GM12878 (cell line): ENCODE measurements around the gene AVL9. TPM values are rescaled to one million over a fixed set of nuclear protein-coding genes. Genes with fewer than 3 reads are reported as not detected.

Experiments used
- ATAC-seq: fragments of 200-7000 bp; cut with Tn5 transposase; 3 replicates; pipeline ENCODE4 v1.9.1; 2020; ENCODE audit warnings: mild to moderate bottlenecking, moderate library complexity
- BruUV-seq: library from RNA; stranded (reverse); fragments of 400-500 nt; replicated peaks from 2 replicates; lab custom pipeline; 2021; lab: Mats Ljungman, UMichigan
- CTCF ChIA-PET: fragments of 300-600 bp; sonication (Branson Sonifier 250); formaldehyde crosslinking; extraction: SDS; loops from one replicate; lab custom pipeline; 2021; ENCODE audit warnings: inconsistent platforms; lab: Yijun Ruan, JAX
- POLR2A ChIA-PET: fragments of 350-600 bp; formaldehyde crosslinking; extraction: SDS; loops from one replicate; lab custom pipeline; 2021; ENCODE audit warnings: inconsistent platforms; lab: Charles Lee
- RAD21 ChIA-PET: fragments of 300-600 bp; sonication (Branson Sonifier 250); formaldehyde crosslinking; loops from one replicate; lab custom pipeline; 2023; ENCODE audit warnings: antibody characterized with exemption; ENCODE audit not compliant: unreplicated experiment; lab: Charles Lee
- SMC1A ChIA-PET: fragments of 300-600 bp; sonication (Branson Sonifier 250); formaldehyde crosslinking; loops from one replicate; lab custom pipeline; 2023; ENCODE audit not compliant: unreplicated experiment, uncharacterized antibody; lab: Charles Lee
- DNase-seq: peaks from one replicate; pipeline ENCODE4 v3.0.0-alpha.2; 2011; ENCODE audit warnings: low read depth, low spot score
- FAIRE-seq: peaks from 3 replicates; lab custom pipeline; 2011; peaks lifted over from hg19 to GRCh38; lab: Jason Lieb, UNC
- H2AFZ ChIP-seq: 2 replicates; pipeline ENCODE4 v1.6.0; 2011; ENCODE audit warnings: low read depth, low read length, control low read depth; ENCODE audit not compliant: control insufficient read depth
- H3K27ac ChIP-seq: 2 replicates; pipeline ENCODE4 v1.5.1; 2011; ENCODE audit warnings: control low read depth; ENCODE audit not compliant: control insufficient read depth, insufficient read depth
- H3K27me3 ChIP-seq, 2 experiments: replicated peaks in 1 of 2; 2 replicates each; pipeline versions ENCODE4 v1.6.0 to v1.6.1; 2011; ENCODE audit warnings: low read length in 1 of 2; ENCODE audit not compliant: control insufficient read depth in 2 of 2, insufficient read depth in 2 of 2
- H3K36me3 ChIP-seq, 2 experiments: 2 replicates each; pipeline ENCODE4 v1.5.1; 2011; ENCODE audit warnings: low read length in 1 of 2; ENCODE audit not compliant: control insufficient read depth in 2 of 2, insufficient read depth in 2 of 2
- H3K4me1 ChIP-seq: 2 replicates; pipeline ENCODE4 v1.6.1; 2011; ENCODE audit warnings: mild to moderate bottlenecking, low read length, moderate library complexity, mixed read lengths; ENCODE audit not compliant: control insufficient read depth, insufficient read depth
- H3K4me2 ChIP-seq: 2 replicates; pipeline ENCODE4 v1.6.0; 2011; ENCODE audit warnings: control low read depth; ENCODE audit not compliant: control insufficient read depth, insufficient read depth
- H3K4me3 ChIP-seq: fragments of 200-600 bp; sonication (generic); 2 replicates; pipeline ENCODE4 v1.5.1; 2016
- H3K79me2 ChIP-seq: 2 replicates; pipeline ENCODE4 v1.6.0; 2011; ENCODE audit warnings: low read length; ENCODE audit not compliant: control insufficient read depth, insufficient read depth
- H3K9ac ChIP-seq: 2 replicates; pipeline ENCODE4 v1.8.0; 2011; ENCODE audit warnings: low read length, control low read depth, mixed read lengths; ENCODE audit not compliant: control insufficient read depth, insufficient read depth
- H3K9me3 ChIP-seq: replicated peaks from 3 replicates; pipeline ENCODE4 v1.5.1; 2011; ENCODE audit warnings: mild to moderate bottlenecking, low read length; ENCODE audit not compliant: control insufficient read depth, insufficient read depth
- H4K20me1 ChIP-seq: 2 replicates; pipeline ENCODE4 v1.6.0; 2011; ENCODE audit not compliant: control insufficient read depth, insufficient read depth
- BCLAF1 ChIP-seq: fragments of 450-650 bp; IDR thresholded peaks from 2 replicates; pipeline ENCODE4 v1.6.1; 2017; ENCODE audit warnings: antibody characterized with exemption, mild to moderate bottlenecking, moderate library complexity
- CREB1 ChIP-seq: IDR thresholded peaks from 2 replicates; pipeline ENCODE4 v1.6.1; 2012; ENCODE audit warnings: low read depth, mild to moderate bottlenecking, inconsistent platforms
- E2F4 ChIP-seq: IDR thresholded peaks from 2 replicates; pipeline ENCODE4 v1.6.1; 2012; ENCODE audit warnings: low read depth, low read length, improper control_type of control experiment
- FOS ChIP-seq: IDR thresholded peaks from 3 replicates; pipeline ENCODE4 v1.6.1; 2011; ENCODE audit warnings: borderline replicate concordance; ENCODE audit not compliant: insufficient read length; ENCODE audit errors: extremely low read depth
- HSF1 ChIP-seq: fragments of 150-350 bp; IDR thresholded peaks from 2 replicates; pipeline ENCODE4 v1.6.1; 2014; ENCODE audit warnings: mild to moderate bottlenecking, low read depth, low read length
- POLR2AphosphoS5 ChIP-seq: IDR thresholded peaks from 2 replicates; pipeline ENCODE4 v1.6.1; 2011; ENCODE audit warnings: mild to moderate bottlenecking, low read length, inconsistent platforms
- RB1 ChIP-seq: fragments of 450-650 bp; formaldehyde crosslinking; IDR thresholded peaks from 2 replicates; pipeline ENCODE4 v1.6.1; 2017; ENCODE audit warnings: mild to moderate bottlenecking, borderline replicate concordance
- SUZ12 ChIP-seq: fragments of 200-600 bp; sonication (generic); IDR thresholded peaks from one replicate; pipeline ENCODE4 v1.6.1; 2018; ENCODE audit warnings: antibody characterized with exemption, mild to moderate bottlenecking; ENCODE audit not compliant: unreplicated experiment
- TBL1XR1 ChIP-seq: IDR thresholded peaks from 2 replicates; pipeline ENCODE4 v1.6.1; 2012; ENCODE audit warnings: low read depth, low read length, improper control_type of control experiment
- TCF7 ChIP-seq: IDR thresholded peaks from 2 replicates; pipeline ENCODE4 v1.6.1; 2014; ENCODE audit warnings: antibody characterized with exemption, borderline replicate concordance
- ZNF217 ChIP-seq: fragments of 450-650 bp; IDR thresholded peaks from 2 replicates; pipeline ENCODE4 v1.6.1; 2017; ENCODE audit warnings: antibody characterized with exemption, mild to moderate bottlenecking
- WGBS: methylation state at CpG from one replicate; pipeline ENCODE4 v1.1.6; 2016; ENCODE audit warnings: low lambda C conversion rate; ENCODE audit not compliant: insufficient replicate concordance, insufficient coverage; ENCODE audit errors: missing lambda C conversion rate; 5-methylcytosine and 5-hydroxymethylcytosine counted together
- in situ Hi-C: fragments of 300-500 bp; cut with MboI; formaldehyde crosslinking; loops from 9 replicates; pipeline ENCODE4 v1.14.3; 2018; ENCODE audit warnings: mixed read lengths
- intact Hi-C: fragments of 100-400 bp; cut with micrococcal nuclease; formaldehyde crosslinking; loops from one replicate; pipeline ENCODE4 v1.14.2; 2022; ENCODE audit not compliant: unreplicated experiment
- polyA plus RNA-seq, 11 experiments: library from polyadenylated mRNA; depleted of rRNA in 4 of 11; unstranded in 6 of 11; stranded (reverse) in 5 of 11; fragments of >200 nt; fragmentation: Nextera tagmentation in 4 of 11; fragmentation: Illumina TruSeq in 1 of 11; extraction: Ambion mirVana in 4 of 11; extraction: Trizol in 1 of 11; gene quantifications; 1 replicate in 1 of 11; 2 replicates in 10 of 11; pipeline versions ENCODE4 v1.2.1 to v1.2.3, GENCODE V29; 2011 to 2016; ENCODE audit warnings: inconsistent platforms in 2 of 11, missing spikeins in 2 of 11, low read depth in 1 of 11
- total RNA-seq, 4 experiments: library from RNA; depleted of rRNA in 3 of 4; stranded (reverse); fragments of >200 nt in 3 of 4; fragmentation: Illumina TruSeq in 1 of 4; extraction: Trizol in 1 of 4; gene quantifications; 2 replicates each; pipeline versions ENCODE4 v1.2.1 to v1.2.3, GENCODE V29; 2013 to 2021

The AVL9 gene
- total and polyA plus RNA-seq, 10 of the 15 experiments (the other 5 are each of a cell fraction or from before 2014, with no cell fraction given), result 4.5 to 41.6 (median 20.1) TPM

GRCh38 chr7:32474008-32474407 is 21.3 kb upstream of the AVL9 start:
- 8% methylated on average over 1 of the region's 1 CpG for WGBS
- Histone ChIP-seq H3K27me3 (no peaks in the 10 kb centered on the region), H3K9me3 (no peaks in the 10 kb centered on the region), H3K36me3 (no peaks in the 10 kb centered on the region), H3K27ac (no peak overlapping the region), H3K4me3 (no peak overlapping the region), H3K9ac (no peak overlapping the region), H3K79me2 (no peaks in the 10 kb centered on the region), H3K4me2 (no peak overlapping the region), H3K4me1 (no peaks in the 10 kb centered on the region), H2AFZ (no peak overlapping the region), H4K20me1 (no peaks in the 10 kb centered on the region)
- ChIA-PET POLR2A (no interaction called here), RAD21 (no interaction called here), CTCF (no interaction called here), SMC1A (no interaction called here)
- no TSS peak for BruUV-seq
- DNase-seq, result no peak
- FAIRE-seq, result no peak
- in situ Hi-C loops (no loop called here), intact Hi-C loops (no loop called here)
- no peak for ATAC-seq
- no peak for TF ChIP-seq BCLAF1
- no peak for TF ChIP-seq TBL1XR1
- no peak for TF ChIP-seq FOS
- TF ChIP-seq SUZ12, result no peak
- TF ChIP-seq ZNF217, result no peak
- no peak for TF ChIP-seq CREB1
- no peak for TF ChIP-seq E2F4
- TF ChIP-seq HSF1, result no peak
- no peak for TF ChIP-seq TCF7
- no peak for TF ChIP-seq RB1
- TF ChIP-seq POLR2AphosphoS5, result no peak
